Measurements from ENCODE around the gene GNAO1. TPM values are rescaled to one million over a fixed set of nuclear protein-coding genes. Genes with fewer than 3 reads are reported as not detected.

Gene GNAO1
- total RNA-seq, 1 donor from 2014 or later, result 14.6 TPM

DNA sequence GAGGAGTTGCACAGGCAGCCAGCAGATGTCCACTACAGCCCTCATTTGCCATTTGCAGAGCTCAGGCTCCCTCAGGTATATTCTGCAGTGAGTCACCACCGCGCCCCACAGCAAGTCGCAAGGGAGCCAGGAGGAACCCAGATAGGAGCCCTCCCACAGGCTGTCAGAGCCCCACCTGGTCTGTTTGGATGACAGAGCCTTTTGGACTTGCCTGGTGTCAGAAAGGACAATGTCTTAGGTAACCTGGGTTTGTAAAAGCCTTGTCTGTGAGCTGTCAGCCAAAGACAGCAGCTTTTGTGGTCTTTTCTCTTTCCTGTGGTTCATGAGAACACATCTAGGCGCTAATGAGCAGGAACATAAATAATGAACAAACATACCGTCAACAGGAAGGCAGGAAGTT is 70.9 kb downstream of the GNAO1 start:
- Mint-ChIP-seq H3K27ac (peak overlapping the region; percentile 82), H3K4me1 (ENCODE audit: low read depth) (peaks cover 17% of the 10 kb centered on the region), H3K27me3 (no peaks in the 10 kb centered on the region), H3K4me3 (ENCODE audit: low read depth) (no peak overlapping the region), H3K36me3 (ENCODE audit: insufficient read depth) (no peaks in the 10 kb centered on the region), H3K9me3 (ENCODE audit: low read depth) (no peaks in the 10 kb centered on the region)
- DNase-seq (ENCODE audit: low spot score, unreplicated experiment), result no peak
- TF ChIP-seq CTCF (IDR thresholded peaks at IDR 0.05; ENCODE audit: unreplicated experiment), result no peak

- H3K36me3 Mint-ChIP-seq (ENCODE audit: insufficient read depth), result no peaks in the 10 kb centered on the region
- peak overlapping the region; percentile 31 for H3K27ac Mint-ChIP-seq
- H3K4me3 Mint-ChIP-seq (ENCODE audit: low read depth), result no peak overlapping the region
- H3K4me1 Mint-ChIP-seq (ENCODE audit: low read depth), result peaks cover 17% of the 10 kb centered on the region
- H3K9me3 Mint-ChIP-seq (ENCODE audit: low read depth), result no peaks in the 10 kb centered on the region
- no peak for DNase-seq (ENCODE audit: low spot score, unreplicated experiment)
- H3K27me3 Mint-ChIP-seq, result no peaks in the 10 kb centered on the region
- no peak for TF ChIP-seq CTCF (IDR thresholded peaks at IDR 0.05; ENCODE audit: unreplicated experiment)
Measured at GRCh38 chr16:56262551-56263245, 71.4 kb downstream of the GNAO1 start.

- peaks cover 17% of the 10 kb centered on the region for H3K4me1 Mint-ChIP-seq (ENCODE audit: low read depth)
- peak overlapping the region; percentile 69 for H3K27ac Mint-ChIP-seq
- no peak for DNase-seq (ENCODE audit: low spot score, unreplicated experiment)
- H3K9me3 Mint-ChIP-seq (ENCODE audit: low read depth), result no peaks in the 10 kb centered on the region
- no peak overlapping the region for H3K4me3 Mint-ChIP-seq (ENCODE audit: low read depth)
- H3K27me3 Mint-ChIP-seq, result no peaks in the 10 kb centered on the region
- H3K36me3 Mint-ChIP-seq (ENCODE audit: insufficient read depth), result no peaks in the 10 kb centered on the region
- no peak for TF ChIP-seq CTCF (IDR thresholded peaks at IDR 0.05; ENCODE audit: unreplicated experiment)
Measured at GRCh38 chr16:56263711-56264608, 72.7 kb downstream of the GNAO1 start.

- H3K27ac Mint-ChIP-seq, result no peak overlapping the region
- H3K27me3 Mint-ChIP-seq, result peaks cover 3% of the 10 kb centered on the region
- H3K4me3 Mint-ChIP-seq (ENCODE audit: low read depth), result no peak overlapping the region
- H3K4me1 Mint-ChIP-seq (ENCODE audit: low read depth), result peaks cover 19% of the 10 kb centered on the region
- no peaks in the 10 kb centered on the region for H3K36me3 Mint-ChIP-seq (ENCODE audit: insufficient read depth)
- no peak for DNase-seq (ENCODE audit: low spot score, unreplicated experiment)
- TF ChIP-seq CTCF (IDR thresholded peaks at IDR 0.05; ENCODE audit: unreplicated experiment), result no peak
- no peaks in the 10 kb centered on the region for H3K9me3 Mint-ChIP-seq (ENCODE audit: low read depth)
Measured at GRCh38 chr16:56264609-56264972, 73.3 kb downstream of the GNAO1 start.

DNA sequence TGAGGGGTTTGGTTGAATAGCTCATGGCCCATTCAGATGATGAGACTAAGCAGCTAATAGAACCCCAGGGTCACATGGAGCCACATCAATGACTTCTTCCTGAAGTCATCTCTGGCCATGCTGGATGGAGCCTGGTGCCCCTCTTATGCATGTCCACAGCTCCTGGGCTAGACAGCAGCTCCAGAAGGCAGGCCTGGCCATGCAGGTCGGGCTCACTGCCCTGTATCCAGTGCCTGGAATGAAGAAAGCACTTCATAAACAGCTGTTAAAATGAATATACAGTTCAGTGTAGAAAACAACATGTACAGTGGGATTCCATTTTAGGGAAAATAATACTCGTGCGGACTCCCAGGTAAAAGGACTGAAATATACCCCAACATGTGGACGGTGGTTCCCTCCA is 73.9 kb downstream of the GNAO1 start:
- peaks cover 3% of the 10 kb centered on the region for H3K27me3 Mint-ChIP-seq
- no peak for DNase-seq (ENCODE audit: low spot score, unreplicated experiment)
- H3K4me1 Mint-ChIP-seq (ENCODE audit: low read depth), result peaks cover 19% of the 10 kb centered on the region
- H3K36me3 Mint-ChIP-seq (ENCODE audit: insufficient read depth), result no peaks in the 10 kb centered on the region
- no peak for TF ChIP-seq CTCF (IDR thresholded peaks at IDR 0.05; ENCODE audit: unreplicated experiment)
- no peak overlapping the region for H3K4me3 Mint-ChIP-seq (ENCODE audit: low read depth)
- no peak overlapping the region for H3K27ac Mint-ChIP-seq
- no peaks in the 10 kb centered on the region for H3K9me3 Mint-ChIP-seq (ENCODE audit: low read depth)

All from progenitor cell of endocrine pancreas (in vitro differentiated cells).